ENCODE results near the gene TPH1. TPM values are rescaled to one million over a fixed set of nuclear protein-coding genes. Genes with fewer than 3 reads are reported as not detected.

TPH1 gene
- polyA plus RNA-seq, 4 donors: 0.35 to 0.93 (median 0.56) TPM

Other genes starting within 250 kb of the TPH1 start
- gene SERGEF, start 33.2 kb downstream of the TPH1 start, polyA plus RNA-seq (ENCODE audit: insufficient read length in 4 of 4): 10 to 100 TPM; 19.6 to 22.5 (median 21.8) TPM
- gene SAAL1, start 59.8 kb upstream of the TPH1 start, polyA plus RNA-seq (ENCODE audit: insufficient read length in 4 of 4): 10 to 100 TPM; 22.2 to 28.6 (median 27.3) TPM
- under 1 TPM in 1 of 4 donors, not detected in 3; 0.04 TPM for gene MRGPRX3, start 86.3 kb upstream of the TPH1 start, polyA plus RNA-seq (ENCODE audit: insufficient read length in 4 of 4)
- not detected for gene MRGPRX4, start 126.6 kb upstream of the TPH1 start, polyA plus RNA-seq (ENCODE audit: insufficient read length in 4 of 4)
- not detected for gene SAA4, start 190.5 kb upstream of the TPH1 start, polyA plus RNA-seq (ENCODE audit: insufficient read length in 4 of 4)
- under 1 TPM in 1 of 4 donors, not detected in 3; 0.20 TPM for gene SAA2, start 202.4 kb upstream of the TPH1 start, polyA plus RNA-seq (ENCODE audit: insufficient read length in 4 of 4)
- gene SAA1, start 220.0 kb upstream of the TPH1 start, polyA plus RNA-seq (ENCODE audit: insufficient read length in 4 of 4): not detected

Measured in right renal pelvis (tissue), 4 donors.